ENCODE data around the gene GAREM2.

GAREM2 gene

GRCh38 chr2:26139269-26140183 lies 33.4 kb upstream of the GAREM2 start:
- TF ChIP-seq CTCF (IDR thresholded peaks at IDR 0.05; ENCODE audit: control insufficient read depth, insufficient read depth, low read depth, low read length, missing control alignments), result no peak
- no peak for DNase-seq (ENCODE audit: low read depth)
- no peak overlapping the region for H3K4me3 ChIP-seq (ENCODE audit: control insufficient read depth, low read depth, low read length)

DNA sequence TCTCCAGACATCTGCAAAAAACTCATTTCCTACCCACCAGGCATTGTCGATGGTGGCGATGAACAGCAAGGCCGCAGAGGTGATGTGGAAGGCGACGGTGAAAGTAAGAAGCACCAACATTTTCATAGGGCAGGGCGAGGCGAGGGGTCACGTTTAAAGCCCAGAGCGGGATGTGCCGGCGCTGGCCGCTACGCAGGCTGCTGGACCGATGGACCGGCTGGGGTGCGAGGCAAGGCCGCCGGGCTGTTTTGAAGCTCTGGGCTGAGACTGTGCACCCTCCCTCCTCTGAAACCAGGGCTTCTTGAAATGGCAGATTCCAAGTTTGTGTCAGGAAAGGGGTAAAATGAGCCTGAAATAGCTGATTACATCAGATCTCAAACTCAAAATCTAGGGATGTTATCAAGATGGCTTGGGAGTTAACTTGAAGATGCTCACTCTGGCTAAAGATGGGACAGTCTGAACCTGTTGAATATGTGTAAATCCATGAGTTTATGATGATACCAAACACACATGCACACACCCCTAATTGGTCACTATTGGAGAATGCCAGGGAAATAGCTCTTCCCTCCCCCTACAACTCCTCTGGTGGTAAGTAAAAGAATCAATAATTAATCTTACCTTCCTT lies 31.6 kb upstream of the GAREM2 start:
- no peak for TF ChIP-seq CTCF (IDR thresholded peaks at IDR 0.05; ENCODE audit: control insufficient read depth, insufficient read depth, low read depth, low read length, missing control alignments)
- H3K4me3 ChIP-seq (ENCODE audit: control insufficient read depth, low read depth, low read length), result no peak overlapping the region
- DNase-seq (ENCODE audit: low read depth), result no peak

DNA sequence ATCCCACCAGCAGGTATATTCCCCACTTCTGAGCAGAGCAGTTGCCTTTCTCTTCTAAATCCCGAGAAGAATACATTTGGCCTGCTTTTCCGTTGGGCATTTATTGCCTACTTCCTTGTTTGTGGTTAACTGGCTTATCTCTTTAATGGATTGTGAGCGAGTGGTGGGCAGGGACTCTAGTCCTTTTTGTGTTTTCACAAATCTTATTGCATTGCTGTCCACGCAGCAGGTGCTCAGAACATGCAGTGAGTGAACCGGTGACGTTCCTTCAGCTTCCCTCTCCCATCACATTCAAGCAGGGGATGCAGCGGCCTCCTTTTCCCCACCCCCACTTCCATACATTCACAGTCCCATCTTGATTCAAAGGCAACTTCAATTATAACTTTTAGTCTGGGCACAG lies 28.9 kb upstream of the GAREM2 start:
- no peak for TF ChIP-seq CTCF (IDR thresholded peaks at IDR 0.05; ENCODE audit: control insufficient read depth, insufficient read depth, low read depth, low read length, missing control alignments)
- DNase-seq (ENCODE audit: low read depth), result no peak
- no peak overlapping the region for H3K4me3 ChIP-seq (ENCODE audit: control insufficient read depth, low read depth, low read length)

DNA sequence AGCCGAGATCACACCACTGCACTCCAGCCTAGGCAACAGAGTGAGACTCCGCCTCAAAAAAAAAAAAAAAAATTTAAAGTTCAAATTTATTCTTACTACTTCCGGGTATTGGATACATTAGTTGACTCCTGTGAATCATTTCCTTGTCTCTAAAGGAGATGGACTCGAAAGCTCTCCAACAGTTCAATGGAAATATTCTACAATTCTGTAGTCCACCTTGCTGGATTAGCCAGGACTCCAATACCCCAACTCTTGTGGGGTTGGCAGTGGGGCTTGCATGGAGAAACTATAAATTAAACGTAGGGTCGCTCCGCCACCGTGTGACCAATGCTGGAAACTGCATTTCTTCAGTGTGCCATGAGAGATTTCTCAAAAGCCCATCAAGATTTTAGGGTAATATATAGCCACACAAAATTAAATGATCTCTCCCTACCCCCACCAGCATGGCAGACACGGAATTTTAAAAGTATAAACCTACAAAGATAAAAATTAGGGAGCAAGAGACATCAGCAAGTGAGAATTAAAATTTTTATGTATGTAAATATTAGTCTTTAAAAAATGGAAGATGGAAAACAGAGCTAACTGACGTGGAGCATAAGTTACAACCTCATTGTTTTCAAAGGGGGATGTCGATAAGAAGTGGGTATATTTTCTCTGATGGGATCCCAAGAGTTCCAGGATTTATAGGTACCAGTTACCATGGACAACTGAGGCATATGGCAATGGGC lies 27.8 kb upstream of the GAREM2 start:
- DNase-seq (ENCODE audit: low read depth), result peak; percentile 20
- no peak overlapping the region for H3K4me3 ChIP-seq (ENCODE audit: control insufficient read depth, low read depth, low read length)
- TF ChIP-seq CTCF (IDR thresholded peaks at IDR 0.05; ENCODE audit: control insufficient read depth, insufficient read depth, low read depth, low read length, missing control alignments), result peak; percentile 69

- no peak overlapping the region for H3K4me3 ChIP-seq (ENCODE audit: control insufficient read depth, low read depth, low read length)
- DNase-seq (ENCODE audit: low read depth), result no peak
- TF ChIP-seq CTCF (IDR thresholded peaks at IDR 0.05; ENCODE audit: control insufficient read depth, insufficient read depth, low read depth, low read length, missing control alignments), result no peak
Measured at GRCh38 chr2:26148501-26148900, 24.4 kb upstream of the GAREM2 start.

DNA sequence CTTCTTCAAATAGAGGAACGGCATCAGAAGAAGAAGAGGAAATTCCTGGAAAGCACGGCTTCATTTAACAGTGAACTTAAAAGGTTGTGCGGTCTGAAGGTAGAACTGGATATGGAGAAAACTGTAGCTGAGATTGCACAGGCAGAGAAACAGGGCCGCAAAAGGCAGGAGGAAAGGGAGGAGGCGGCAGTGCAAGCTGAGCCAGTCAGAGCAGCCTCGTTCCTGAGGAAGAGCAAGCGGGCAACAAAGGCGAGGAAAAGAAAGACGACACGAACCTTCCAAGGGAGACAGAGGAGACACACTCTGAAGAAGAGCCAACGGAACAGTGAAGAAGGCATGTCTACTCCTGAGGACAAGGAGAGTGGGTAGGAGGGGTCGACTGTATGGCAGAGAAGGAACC lies 22.6 kb upstream of the GAREM2 start:
- DNase-seq (ENCODE audit: low read depth), result no peak
- no peak for TF ChIP-seq CTCF (IDR thresholded peaks at IDR 0.05; ENCODE audit: control insufficient read depth, insufficient read depth, low read depth, low read length, missing control alignments)
- no peak overlapping the region for H3K4me3 ChIP-seq (ENCODE audit: control insufficient read depth, low read depth, low read length)

Data from AG09309 (cell line).